CD14-positive monocyte (primary cell): ENCODE results near the gene CHFR. TPM values are rescaled to one million over a fixed set of nuclear protein-coding genes. Genes with fewer than 3 reads are reported as not detected.

Experiments used
- DNase-seq, 3 donors: peaks; one replicate each; pipeline ENCODE4 v3.0.0-alpha.2; 2011 to 2022
- H2AFZ ChIP-seq: 2 replicates; pipeline ENCODE4 v1.6.0; 2012; ENCODE audit warnings: mild to moderate bottlenecking, low read depth, low read length, inconsistent platforms; ENCODE audit not compliant: insufficient read depth, poor library complexity, severe bottlenecking
- H3K27ac ChIP-seq, 2 donors: 1 replicate in 1 of 2; 2 replicates in 1 of 2; pipeline ENCODE4 v1.5.1; 2012 to 2013; ENCODE audit warnings: low read length in 2 of 2, control low read depth in 1 of 2, inconsistent platforms in 1 of 2, low read depth in 1 of 2, mild to moderate bottlenecking in 1 of 2
- H3K27me3 ChIP-seq, 2 donors: one replicate each; pipeline versions ENCODE4 v1.6.0 to v1.6.1; 2011 to 2013; ENCODE audit warnings: low read length in 2 of 2; ENCODE audit not compliant: control insufficient read depth in 2 of 2, insufficient read depth in 2 of 2
- H3K36me3 ChIP-seq, 2 donors: replicated peaks in 1 of 2; 1 replicate in 1 of 2; 2 replicates in 1 of 2; pipeline versions ENCODE4 v1.5.1 to v1.6.1; 2012 to 2013; ENCODE audit warnings: low read length in 2 of 2, control low read depth in 1 of 2, inconsistent platforms in 1 of 2, mild to moderate bottlenecking in 1 of 2; ENCODE audit not compliant: insufficient read depth in 2 of 2, control insufficient read depth in 1 of 2
- H3K4me1 ChIP-seq, 2 donors: 1 replicate in 1 of 2; 2 replicates in 1 of 2; pipeline versions ENCODE4 v1.5.1 to v1.6.1; 2012 to 2013; ENCODE audit warnings: low read length in 2 of 2, control low read depth in 1 of 2, inconsistent platforms in 1 of 2, mild to moderate bottlenecking in 1 of 2, moderate library complexity in 1 of 2; ENCODE audit not compliant: insufficient read depth in 2 of 2, control insufficient read depth in 1 of 2
- H3K4me2 ChIP-seq: replicated peaks from 2 replicates; pipeline ENCODE3; 2012; ENCODE audit warnings: low read length, moderate library complexity, mild to moderate bottlenecking; ENCODE audit not compliant: poor library complexity, severe bottlenecking; ENCODE audit errors: extremely low read depth
- H3K4me3 ChIP-seq, 3 experiments: fragments of 200-600 bp in 1 of 3; sonication (generic) in 1 of 3; replicated peaks in 1 of 3; 1 replicate in 2 of 3; 2 replicates in 1 of 3; pipeline ENCODE4 v1.5.1; 2011 to 2013; ENCODE audit warnings: low read length in 3 of 3, mild to moderate bottlenecking in 3 of 3, control low read depth in 2 of 3, low read depth in 2 of 3, inconsistent platforms in 1 of 3, moderate library complexity in 1 of 3
- H3K79me2 ChIP-seq: 2 replicates; pipeline ENCODE4 v1.6.0; 2012; ENCODE audit warnings: mild to moderate bottlenecking, control low read depth, inconsistent platforms, low read length, moderate library complexity; ENCODE audit not compliant: insufficient read depth
- H3K9ac ChIP-seq: 2 replicates; pipeline ENCODE4 v1.6.0; 2017; ENCODE audit warnings: low read length, mild to moderate bottlenecking; ENCODE audit not compliant: insufficient read depth, poor library complexity, severe bottlenecking
- H3K9me3 ChIP-seq, 2 donors: replicated peaks in 1 of 2; 1 replicate in 1 of 2; 2 replicates in 1 of 2; pipeline versions ENCODE4 v1.5.1 to v1.6.1; 2012 to 2013; ENCODE audit warnings: low read length in 2 of 2, control low read depth in 1 of 2; ENCODE audit not compliant: control insufficient read depth in 1 of 2, insufficient read depth in 1 of 2
- H4K20me1 ChIP-seq: 2 replicates; pipeline ENCODE4 v1.6.0; 2012; ENCODE audit warnings: mild to moderate bottlenecking, low read length, control low read depth, moderate library complexity; ENCODE audit not compliant: insufficient read depth
- H3K27ac Mint-ChIP-seq, 7 donors: one replicate each; pipeline ENCODE4 v1.8.0; 2020; ENCODE audit warnings: mild to moderate bottlenecking in 7 of 7, mixed read lengths in 7 of 7, moderate library complexity in 6 of 7, inconsistent platforms in 2 of 7
- H3K27me3 Mint-ChIP-seq, 3 donors: one replicate each; pipeline ENCODE4 v1.8.0; 2021 to 2022; ENCODE audit warnings: low read depth in 3 of 3, mild to moderate bottlenecking in 3 of 3, mixed read lengths in 3 of 3, moderate library complexity in 3 of 3, inconsistent platforms in 1 of 3
- H3K36me3 Mint-ChIP-seq, 2 donors: one replicate each; pipeline ENCODE4 v1.8.0; 2020; ENCODE audit warnings: mixed read lengths in 2 of 2, inconsistent platforms in 1 of 2, mild to moderate bottlenecking in 1 of 2
- H3K4me1 Mint-ChIP-seq: one replicate; pipeline ENCODE4 v1.8.0; 2020; ENCODE audit warnings: mild to moderate bottlenecking, mixed read lengths
- H3K4me3 Mint-ChIP-seq, 2 donors: one replicate each; pipeline ENCODE4 v1.8.0; 2020; ENCODE audit warnings: mild to moderate bottlenecking in 2 of 2, mixed read lengths in 2 of 2, moderate library complexity in 1 of 2
- H3K9me3 Mint-ChIP-seq, 7 donors: one replicate each; pipeline ENCODE4 v1.8.0; 2020 to 2022; ENCODE audit warnings: mixed read lengths in 7 of 7, mild to moderate bottlenecking in 6 of 7, moderate library complexity in 6 of 7, inconsistent platforms in 2 of 7
- CTCF ChIP-seq: fragments of 200-600 bp; IDR thresholded peaks from one replicate; pipeline ENCODE4 v1.8.0; 2022; ENCODE audit warnings: antibody characterized with exemption, mild to moderate bottlenecking
- WGBS: methylation state at CpG from one replicate; pipeline ENCODE4 v1.1.5; 2013; ENCODE audit warnings: missing lambda C conversion rate; ENCODE audit not compliant: insufficient coverage; 5-methylcytosine and 5-hydroxymethylcytosine counted together
- intact Hi-C, 2 donors: fragments of 100-400 bp; cut with micrococcal nuclease; formaldehyde crosslinking; loops; one replicate each; pipeline versions ENCODE4 v1.15.0 to v1.15.1; 2023
- polyA plus RNA-seq, 3 donors: library from polyadenylated mRNA; depleted of rRNA in 1 of 3; unstranded in 2 of 3; stranded (reverse) in 1 of 3; fragments of 300-500 nt in 2 of 3; fragments of >200 nt in 1 of 3; fragmentation: Illumina TruSeq in 2 of 3; gene quantifications; 1 replicate in 2 of 3; 2 replicates in 1 of 3; pipeline ENCODE4 v1.2.3, GENCODE V29; 2012 to 2021

The CHFR gene
- polyA plus RNA-seq, 3 donors: 28.0 to 76.3 (median 39.3) TPM

DNA sequence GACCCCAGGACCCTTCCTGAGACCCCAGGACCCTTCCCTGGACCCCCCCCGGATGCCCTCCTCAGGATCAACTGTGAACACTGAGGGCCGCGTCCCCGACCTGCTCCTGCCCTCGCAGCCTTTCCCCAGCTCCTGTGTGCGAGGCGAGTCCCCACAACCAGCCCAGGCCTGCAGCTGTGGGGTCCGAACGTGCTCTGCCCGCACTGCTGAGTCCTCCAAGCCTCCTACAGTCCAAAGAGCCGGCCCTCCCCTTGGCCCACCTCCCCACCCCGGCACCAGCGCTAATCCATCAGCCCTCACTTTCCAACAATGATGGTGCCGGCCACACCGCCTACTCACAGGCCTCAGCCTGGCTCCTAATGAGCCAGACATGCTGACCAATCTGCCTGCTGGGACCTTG, 99.5 kb downstream of the CHFR start:
- no peak overlapping the region for H3K27ac ChIP-seq
- H3K27ac Mint-ChIP-seq: peak overlapping the region in 5 of 7 donors; percentile 36 to 80 (median 61)
- intact Hi-C loops: no loop called here

GRCh38 chr12:132786192-132786591, 101.2 kb downstream of the CHFR start:
- peaks cover 79 to 90% of the 10 kb centered on the region in 2 donors for H3K36me3 ChIP-seq
- H3K4me1 Mint-ChIP-seq: no peaks in the 10 kb centered on the region
- H3K36me3 Mint-ChIP-seq: peaks cover 79 to 95% of the 10 kb centered on the region in 2 donors
- H3K4me2 ChIP-seq: no peak overlapping the region
- H3K4me3 ChIP-seq: no peak overlapping the region
- H3K9me3 ChIP-seq: no peaks in the 10 kb centered on the region
- peaks cover 0 to 3% (median 0%) of the 10 kb centered on the region in 7 donors for H3K9me3 Mint-ChIP-seq
- H3K4me1 ChIP-seq: no peaks in the 10 kb centered on the region
- intact Hi-C loops: no loop called here
- H3K9ac ChIP-seq: no peak overlapping the region
- H3K27me3 Mint-ChIP-seq: peaks cover 0 to 2% (median 0%) of the 10 kb centered on the region in 3 donors
- no peaks in the 10 kb centered on the region for H3K79me2 ChIP-seq
- no peak for DNase-seq
- no peaks in the 10 kb centered on the region for H3K27me3 ChIP-seq
- no peak overlapping the region for H2AFZ ChIP-seq
- 95% methylated on average over 20 of the region's 21 CpGs for WGBS
- peak overlapping the region in 3 of 7 donors; percentile 7 to 76 (median 37) for H3K27ac Mint-ChIP-seq
- no peak for TF ChIP-seq CTCF
- H3K27ac ChIP-seq: no peak overlapping the region
- no peaks in the 10 kb centered on the region for H4K20me1 ChIP-seq
- no peak overlapping the region for H3K4me3 Mint-ChIP-seq

More for the DNA sequence above, 99.5 kb downstream of the CHFR start:
- DNase-seq: no peak
- TF ChIP-seq CTCF: no peak
- H3K9ac ChIP-seq: no peak overlapping the region
- 91% methylated on average over 12 of the region's 15 CpGs for WGBS
- no peaks in the 10 kb centered on the region for H3K9me3 ChIP-seq
- no peaks in the 10 kb centered on the region for H3K79me2 ChIP-seq
- Mint-ChIP-seq H3K4me3 (no peak overlapping the region), H3K36me3 (peaks cover 67 to 90% of the 10 kb centered on the region in 2 donors), H3K27me3 (peaks cover 0 to 2% (median 0%) of the 10 kb centered on the region in 3 donors), H3K4me1 (no peaks in the 10 kb centered on the region), H3K9me3 (peaks cover 0 to 3% (median 0%) of the 10 kb centered on the region in 7 donors)
- H3K4me2 ChIP-seq: no peak overlapping the region
- peaks cover 68 to 88% of the 10 kb centered on the region in 2 donors for H3K36me3 ChIP-seq
- H3K4me1 ChIP-seq: no peaks in the 10 kb centered on the region
- no peak overlapping the region for H2AFZ ChIP-seq
- no peaks in the 10 kb centered on the region for H3K27me3 ChIP-seq
- H3K4me3 ChIP-seq: no peak overlapping the region
- no peaks in the 10 kb centered on the region for H4K20me1 ChIP-seq
